Skin epidermis (tissue), 12 donors: ENCODE data around the gene COPS6.

ENCODE experiments used
- H3K27ac ChIP-seq, 21 experiments: fragments of 200-600 bp; sonication (generic) in 11 of 21; one replicate each; pipeline ENCODE4 v1.5.0; 2020; ENCODE audit warnings: mild to moderate bottlenecking in 3 of 21, inconsistent platforms in 2 of 21, moderate library complexity in 2 of 21
- H3K4me3 ChIP-seq, 7 experiments: fragments of 200-600 bp; sonication (generic) in 2 of 7; one replicate each; pipeline ENCODE4 v1.5.0; 2020; ENCODE audit warnings: inconsistent platforms in 2 of 7, mild to moderate bottlenecking in 2 of 7, moderate library complexity in 1 of 7

COPS6 gene

DNA sequence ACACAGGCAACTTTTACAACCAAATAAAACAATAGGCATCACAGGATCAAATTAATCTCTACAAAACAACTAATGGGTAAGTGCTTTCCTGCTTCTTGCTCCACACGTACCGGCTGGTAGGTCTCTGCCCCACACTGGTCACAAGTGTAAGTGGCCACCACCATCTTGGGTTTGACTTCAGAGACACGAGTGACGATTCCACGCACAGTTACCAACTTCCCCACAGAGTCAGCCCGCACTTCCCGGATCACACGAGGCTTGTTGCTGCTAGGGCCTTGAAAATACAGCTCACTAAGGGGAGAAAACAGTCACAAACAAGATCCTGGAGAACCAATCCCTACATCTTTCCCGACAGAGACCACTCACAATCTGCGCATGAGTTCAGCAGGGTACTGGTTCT, 10.1 kb downstream of the COPS6 start:
- Histone ChIP-seq H3K4me3 (peak overlapping the region in 2 of 7 experiments; percentile 46 to 98), H3K27ac (peak overlapping the region in 2 of 21 experiments; percentile 91 to 97)

GRCh38 chr7:100099452-100099851, 10.7 kb downstream of the COPS6 start:
- Histone ChIP-seq H3K27ac (peak overlapping the region in 18 of 21 experiments; percentile 79 to 97 (median 94)), H3K4me3 (peak overlapping the region; percentile 46 to 98 (median 85))

GRCh38 chr7:100100420-100101015, 11.7 kb downstream of the COPS6 start:
- Histone ChIP-seq H3K4me3 (peak overlapping the region; percentile 46 to 98 (median 85)), H3K27ac (peak overlapping the region; percentile 61 to 97 (median 93))

- H3K27ac ChIP-seq, result peak within 1 kb of the TSS; percentile 68 to 97 (median 93)
- peak within 1 kb of the TSS; percentile 46 to 98 (median 85) for H3K4me3 ChIP-seq
These were observed 12.5 kb downstream of the COPS6 start, which contains the start of the genes AP4M1 and MCM7 for GRCh38 chr7:100101016-100101862. Gene AP4M1, plus strand, starts transcription at chr7:100101643. Its CDS starts 72 bp downstream, at chr7:100101715. Gene MCM7, minus strand, starts transcription at chr7:100101397. Its CDS starts 103 bp downstream, at chr7:100101294.

GRCh38 chr7:100102950-100103840, 14.4 kb downstream of the COPS6 start:
- Histone ChIP-seq H3K27ac (peak overlapping the region in 4 of 21 experiments; percentile 93 to 96 (median 94)), H3K4me3 (no peak overlapping the region)

DNA sequence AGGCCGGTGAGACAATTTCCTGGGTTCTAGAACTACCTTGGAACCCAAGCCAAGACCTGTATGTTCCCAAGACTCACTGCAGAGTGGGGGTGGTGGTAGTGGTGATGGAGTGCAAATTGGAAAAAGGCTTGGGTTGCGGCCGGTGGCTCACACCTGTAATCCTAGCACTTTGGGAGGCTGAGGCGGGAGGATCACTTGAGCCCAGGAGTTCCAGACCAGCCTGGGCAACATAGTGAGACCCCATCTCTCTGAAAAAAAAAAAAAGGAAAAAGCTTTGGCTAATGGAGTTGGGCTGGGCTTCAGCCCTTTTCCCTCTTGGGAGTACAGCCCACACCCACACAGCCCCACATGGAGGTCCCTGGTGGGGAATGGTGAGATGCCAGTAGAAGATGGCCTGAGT, 16.8 kb downstream of the COPS6 start:
- H3K27ac ChIP-seq, result no peak overlapping the region
- H3K4me3 ChIP-seq, result no peak overlapping the region

DNA sequence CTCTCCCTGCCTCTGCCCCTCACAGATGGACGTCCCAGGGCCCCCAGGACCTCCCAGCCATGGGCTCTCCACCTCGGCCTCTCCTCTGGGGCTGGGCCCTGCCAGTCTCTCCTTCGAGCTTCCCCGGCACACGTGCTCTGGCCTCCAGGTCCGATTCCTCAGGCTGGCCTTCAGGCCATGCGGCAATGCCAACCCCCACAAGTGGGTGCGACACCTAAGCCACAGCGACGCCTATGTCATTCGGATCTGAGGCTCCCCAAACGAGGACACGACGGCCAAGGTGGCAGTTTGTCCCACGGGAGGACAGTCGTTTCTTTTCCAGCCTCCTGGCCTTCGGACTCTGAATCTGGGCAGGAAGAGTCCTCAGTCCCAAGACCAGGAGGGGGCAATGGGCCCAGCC, 17.9 kb downstream of the COPS6 start:
- no peak overlapping the region for H3K27ac ChIP-seq
- H3K4me3 ChIP-seq, result no peak overlapping the region

DNA sequence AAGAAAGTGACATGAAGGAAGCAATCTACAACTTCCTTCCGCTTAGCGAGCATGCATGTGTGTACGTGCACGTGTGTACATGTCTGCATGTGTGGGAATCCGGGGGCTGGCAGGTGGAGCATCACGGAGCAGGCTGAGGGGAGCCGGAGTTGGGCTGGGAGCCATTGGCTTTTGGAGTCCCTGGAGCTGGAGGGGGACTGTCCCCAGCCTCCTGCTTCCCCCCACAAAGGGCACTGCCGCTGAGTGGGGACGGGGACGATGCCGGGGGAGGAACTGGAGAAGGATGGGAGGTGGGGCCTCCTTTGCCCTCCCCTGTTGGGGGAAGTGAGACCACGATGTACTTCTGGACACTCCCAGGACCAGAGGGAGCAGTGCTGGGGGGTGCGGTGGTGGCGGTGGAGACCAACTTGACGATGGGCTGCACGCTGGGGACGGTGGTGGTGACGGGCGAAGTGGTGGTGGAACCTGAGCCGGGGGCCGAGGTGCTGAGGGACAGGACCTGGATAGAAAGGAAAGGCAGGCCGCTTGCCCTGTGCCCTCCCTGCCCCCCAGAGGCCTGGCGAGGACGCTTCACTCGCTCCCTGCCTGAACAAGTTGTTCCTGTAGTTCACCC, 18.5 kb downstream of the COPS6 start:
- no peak overlapping the region for H3K4me3 ChIP-seq
- no peak overlapping the region for H3K27ac ChIP-seq

DNA sequence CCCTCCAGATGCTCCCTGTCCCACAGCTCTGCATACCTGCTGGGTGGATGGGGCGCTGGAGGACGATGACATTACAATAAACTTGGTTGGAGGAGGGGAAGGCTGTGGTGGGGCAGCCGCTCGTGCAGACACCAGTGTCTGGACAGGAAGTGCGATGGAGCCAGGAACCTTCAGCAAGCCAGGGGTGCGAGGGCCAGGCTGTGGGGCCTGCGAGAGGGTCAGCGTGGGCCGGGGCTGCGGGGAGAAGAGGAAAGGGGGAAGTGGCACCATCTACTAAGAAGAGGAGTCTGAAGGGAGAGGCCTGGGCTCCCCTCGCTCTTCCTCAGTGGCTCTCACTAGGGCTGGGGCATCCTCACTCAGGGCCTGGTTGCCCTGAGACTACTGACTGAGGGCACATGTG, 19.1 kb downstream of the COPS6 start:
- Histone ChIP-seq H3K4me3 (no peak overlapping the region), H3K27ac (no peak overlapping the region)

- Histone ChIP-seq H3K4me3 (no peak overlapping the region), H3K27ac (no peak overlapping the region)
These were observed 20.9 kb downstream of the COPS6 start for GRCh38 chr7:100109521-100110163.

GRCh38 chr7:100111156-100111555, 22.4 kb downstream of the COPS6 start:
- Histone ChIP-seq H3K4me3 (no peak overlapping the region), H3K27ac (no peak overlapping the region)

DNA sequence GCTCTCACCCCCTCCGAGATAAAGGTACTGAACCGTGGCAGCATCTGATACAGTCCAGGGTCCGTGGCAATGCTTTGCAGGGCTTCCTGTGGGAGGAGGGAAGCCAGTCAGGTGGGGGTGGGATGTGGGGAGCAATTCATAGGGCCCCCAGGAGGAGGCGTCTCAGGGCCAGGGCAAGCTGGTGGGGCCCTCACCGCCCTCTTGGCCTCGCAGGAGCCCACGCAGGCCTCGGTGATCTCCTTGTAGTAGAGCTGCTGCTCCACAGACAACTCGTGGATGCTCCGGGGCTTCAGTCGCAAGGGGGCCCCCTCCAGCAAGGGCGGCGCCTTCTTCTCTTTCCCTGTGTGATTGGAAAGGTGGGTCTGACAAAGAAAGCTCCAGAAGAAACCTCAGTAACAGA, 23.1 kb downstream of the COPS6 start:
- Histone ChIP-seq H3K4me3 (no peak overlapping the region), H3K27ac (no peak overlapping the region)

DNA sequence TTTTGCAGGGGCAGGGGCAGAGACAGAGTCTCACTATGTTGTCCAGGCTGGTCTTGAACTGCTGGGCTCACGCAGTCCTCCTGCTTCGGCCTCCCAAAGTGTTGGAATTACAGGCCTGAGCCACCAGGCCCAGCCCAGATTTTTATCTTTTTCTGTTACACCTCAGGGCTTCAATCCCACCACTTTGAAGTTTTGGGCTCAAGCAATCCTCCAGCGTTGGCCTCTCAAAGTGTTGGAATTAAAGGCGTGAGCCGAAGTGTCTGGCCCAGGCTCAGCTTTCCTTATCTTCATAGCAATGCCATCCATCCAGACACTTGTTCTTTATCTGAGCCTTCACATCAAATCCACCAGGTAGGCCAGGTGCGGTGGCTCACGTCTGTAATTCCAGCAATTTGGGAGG, 26.3 kb downstream of the COPS6 start:
- Histone ChIP-seq H3K4me3 (no peak overlapping the region), H3K27ac (no peak overlapping the region)

GRCh38 chr7:100118388-100119071, 29.8 kb downstream of the COPS6 start:
- peak overlapping the region in 20 of 21 experiments; percentile 81 to 99 (median 95) for H3K27ac ChIP-seq
- peak overlapping the region; percentile 56 to 85 (median 81) for H3K4me3 ChIP-seq

- Histone ChIP-seq H3K4me3 (peak within 1 kb of the TSS; percentile 56 to 85 (median 81)), H3K27ac (peak within 1 kb of the TSS; percentile 81 to 99 (median 95))
These were observed 30.6 kb downstream of the COPS6 start, which contains the start of the genes CNPY4 and TAF6 for GRCh38 chr7:100119072-100119969. Gene CNPY4, plus strand, starts transcription at chr7:100119634. Its CDS starts 111 bp downstream, at chr7:100119745. Gene TAF6, minus strand, starts transcription at chr7:100119358. Its CDS starts 5,149 bp downstream, at chr7:100114209.

DNA sequence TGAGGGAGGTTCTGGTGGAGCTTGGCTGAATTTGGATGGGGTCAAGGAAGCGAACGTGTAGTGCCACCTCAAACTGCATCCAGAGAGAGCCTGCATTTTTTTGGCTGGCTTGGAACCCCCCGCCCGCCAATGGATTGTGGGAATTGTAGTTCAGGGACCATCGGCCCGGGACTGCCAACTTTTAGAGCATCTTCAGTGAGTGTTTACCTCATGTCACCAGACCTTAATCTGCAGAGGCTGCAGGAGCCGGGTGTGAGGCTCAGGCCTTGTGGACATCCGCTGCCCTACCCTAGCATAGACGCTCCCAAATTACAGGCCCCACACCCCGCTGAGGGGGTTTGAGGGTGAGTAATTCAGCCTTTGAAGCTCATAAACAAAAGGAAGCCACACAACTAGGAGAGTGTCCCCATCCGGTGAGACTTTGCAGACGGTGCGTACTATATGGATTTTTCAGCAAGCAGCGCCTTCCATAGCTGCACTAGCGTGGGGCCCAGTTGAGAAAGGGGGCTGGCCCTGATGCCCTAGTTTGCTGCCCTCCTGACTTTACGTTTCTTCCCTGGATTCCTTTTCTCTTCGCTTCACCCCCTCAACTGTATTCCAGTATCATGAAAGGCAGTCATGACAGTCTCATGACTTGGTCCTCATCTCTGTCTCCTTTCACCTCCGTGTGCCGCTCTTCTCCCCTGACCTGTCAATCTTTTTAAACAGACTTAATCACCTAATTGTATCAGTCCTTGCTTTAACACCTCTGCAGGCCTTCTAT, 31.4 kb downstream of the COPS6 start:
- Histone ChIP-seq H3K4me3 (peak overlapping the region; percentile 56 to 85 (median 81)), H3K27ac (peak overlapping the region; percentile 81 to 99 (median 95))
